Keratinocyte (primary cell): ENCODE measurements around the gene RTL1. TPM values are rescaled to one million over a fixed set of nuclear protein-coding genes. Genes with fewer than 3 reads are reported as not detected.

Experiments
- DNase-seq: peaks from one replicate; pipeline ENCODE4 v3.0.0-alpha.2; 2011; ENCODE audit warnings: low read depth, missing footprints, low spot score
- FAIRE-seq: peaks from 2 replicates; lab custom pipeline; 2011; peaks lifted over from hg19 to GRCh38; lab: Jason Lieb, UNC
- H2AFZ ChIP-seq: 2 replicates; pipeline ENCODE4 v1.6.0; 2012; ENCODE audit warnings: low read length, control low read depth, inconsistent platforms; ENCODE audit not compliant: control insufficient read depth
- H3K27ac ChIP-seq: 2 replicates; pipeline ENCODE4 v1.5.1; 2011; ENCODE audit warnings: low read length; ENCODE audit not compliant: control insufficient read depth, insufficient read depth
- H3K27me3 ChIP-seq: 3 replicates; pipeline ENCODE4 v1.6.0; 2011; ENCODE audit warnings: low read length; ENCODE audit not compliant: control insufficient read depth, insufficient read depth; ENCODE audit errors: extremely low read depth
- H3K36me3 ChIP-seq, 2 experiments: 2 replicates in 1 of 2; 3 replicates in 1 of 2; pipeline ENCODE4 v1.5.1; 2011; ENCODE audit warnings: low read length in 2 of 2, mild to moderate bottlenecking in 1 of 2; ENCODE audit not compliant: control insufficient read depth in 2 of 2, insufficient read depth in 2 of 2; ENCODE audit errors: extremely low read depth in 1 of 2
- H3K4me1 ChIP-seq: 3 replicates; pipeline ENCODE4 v1.5.1; 2011; ENCODE audit warnings: low read length; ENCODE audit not compliant: control insufficient read depth, insufficient read depth; ENCODE audit errors: extremely low read depth
- H3K4me2 ChIP-seq: 3 replicates; pipeline ENCODE4 v1.6.0; 2011; ENCODE audit warnings: low read depth, low read length; ENCODE audit not compliant: control insufficient read depth, insufficient read depth; ENCODE audit errors: extremely low read depth
- H3K4me3 ChIP-seq, 3 experiments: fragments of 200-600 bp in 1 of 3; sonication (generic) in 1 of 3; 2 replicates in 2 of 3; 3 replicates in 1 of 3; pipeline ENCODE4 v1.5.1; 2011 to 2016; ENCODE audit warnings: low read length in 3 of 3, mild to moderate bottlenecking in 3 of 3, control low read depth in 2 of 3, inconsistent platforms in 1 of 3, low read depth in 1 of 3, mixed read lengths in 1 of 3, mixed run types in 1 of 3, moderate library complexity in 1 of 3; ENCODE audit not compliant: control insufficient read depth in 2 of 3, insufficient read depth in 2 of 3; ENCODE audit errors: extremely low read depth in 1 of 3
- H3K79me2 ChIP-seq: 2 replicates; pipeline ENCODE4 v1.6.0; 2012; ENCODE audit warnings: low read length; ENCODE audit not compliant: control insufficient read depth, insufficient read depth
- H3K9ac ChIP-seq: 3 replicates; pipeline ENCODE4 v1.6.0; 2011; ENCODE audit warnings: low read length; ENCODE audit not compliant: control insufficient read depth, insufficient read depth; ENCODE audit errors: extremely low read depth
- H3K9me1 ChIP-seq: 3 replicates; pipeline ENCODE4 v1.6.0; 2011; ENCODE audit warnings: low read length; ENCODE audit not compliant: control insufficient read depth, insufficient read depth; ENCODE audit errors: extremely low read depth
- H3K9me3 ChIP-seq: 2 replicates; pipeline ENCODE4 v1.5.1; 2012; ENCODE audit warnings: low read depth, low read length; ENCODE audit not compliant: control insufficient read depth
- H4K20me1 ChIP-seq: 3 replicates; pipeline ENCODE4 v1.6.0; 2011; ENCODE audit warnings: low read length; ENCODE audit not compliant: control insufficient read depth, insufficient read depth; ENCODE audit errors: extremely low read depth
- EZH2 ChIP-seq: IDR thresholded peaks from one replicate; pipeline ENCODE4 v1.6.1; 2012; ENCODE audit warnings: inconsistent platforms, mild to moderate bottlenecking, low read length, moderate library complexity
- dilution Hi-C: fragments of 300-500 bp; cut with MboI; formaldehyde crosslinking; loops from one replicate; pipeline ENCODE4 v1.7.0; 2020; ENCODE audit warnings: low sequenced_read_pairs; ENCODE audit not compliant: extremely low pct_ligation_motif_present
- polyA plus RNA-seq, 5 experiments: library from polyadenylated mRNA; depleted of rRNA in 3 of 5; stranded (reverse) in 3 of 5; stranded (forward) in 1 of 5; unstranded in 1 of 5; fragments of >200 nt; gene quantifications; 1 replicate in 1 of 5; 2 replicates in 3 of 5; 3 replicates in 1 of 5; pipeline versions ENCODE4 v1.2.1 to v1.2.3, GENCODE V29; 2011 to 2012; ENCODE audit warnings: missing spikeins in 2 of 5, low read depth in 1 of 5, low replicate concordance in 1 of 5
- TF ChIP-seq, protein P1 (sequence below), 3 experiments: IDR thresholded peaks in 1 of 3; conservative IDR thresholded peaks in 1 of 3; optimal IDR thresholded peaks in 1 of 3; 2 replicates in 2 of 3; 3 replicates in 1 of 3; pipeline versions ENCODE3 to v1.5.1; 2011; ENCODE audit warnings: low read length in 3 of 3, mild to moderate bottlenecking in 3 of 3, moderate library complexity in 2 of 3, control low read depth in 1 of 3, inconsistent platforms in 1 of 3; ENCODE audit not compliant: insufficient read depth in 2 of 3; ENCODE audit errors: extremely low read depth in 1 of 3

Gene RTL1
- polyA plus RNA-seq, 1 donor (not counting 4 experiments of a cell fraction or from before 2014, with no cell fraction given), result not detected

- no peak overlapping the region for H3K4me2 ChIP-seq
- no peaks in the 10 kb centered on the region for H4K20me1 ChIP-seq
- no peak overlapping the region for H2AFZ ChIP-seq
- dilution Hi-C loops, result no loop called here
- FAIRE-seq, result no peak
- no peaks in the 10 kb centered on the region for H3K9me1 ChIP-seq
- no peak for TF ChIP-seq EZH2
- TF ChIP-seq, protein P1, sequence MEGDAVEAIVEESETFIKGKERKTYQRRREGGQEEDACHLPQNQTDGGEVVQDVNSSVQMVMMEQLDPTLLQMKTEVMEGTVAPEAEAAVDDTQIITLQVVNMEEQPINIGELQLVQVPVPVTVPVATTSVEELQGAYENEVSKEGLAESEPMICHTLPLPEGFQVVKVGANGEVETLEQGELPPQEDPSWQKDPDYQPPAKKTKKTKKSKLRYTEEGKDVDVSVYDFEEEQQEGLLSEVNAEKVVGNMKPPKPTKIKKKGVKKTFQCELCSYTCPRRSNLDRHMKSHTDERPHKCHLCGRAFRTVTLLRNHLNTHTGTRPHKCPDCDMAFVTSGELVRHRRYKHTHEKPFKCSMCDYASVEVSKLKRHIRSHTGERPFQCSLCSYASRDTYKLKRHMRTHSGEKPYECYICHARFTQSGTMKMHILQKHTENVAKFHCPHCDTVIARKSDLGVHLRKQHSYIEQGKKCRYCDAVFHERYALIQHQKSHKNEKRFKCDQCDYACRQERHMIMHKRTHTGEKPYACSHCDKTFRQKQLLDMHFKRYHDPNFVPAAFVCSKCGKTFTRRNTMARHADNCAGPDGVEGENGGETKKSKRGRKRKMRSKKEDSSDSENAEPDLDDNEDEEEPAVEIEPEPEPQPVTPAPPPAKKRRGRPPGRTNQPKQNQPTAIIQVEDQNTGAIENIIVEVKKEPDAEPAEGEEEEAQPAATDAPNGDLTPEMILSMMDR (optimal IDR thresholded peaks at IDR 0.05 in 1 of 3, IDR thresholded peaks at IDR 0.05 in 1 of 3, conservative IDR thresholded peaks at IDR 0.05 in 1 of 3; ENCODE audit: extremely low read depth in 1 of 3, insufficient read depth in 2 of 3, low read length in 3 of 3), result no peak
- no peak overlapping the region for H3K27ac ChIP-seq
- no peaks in the 10 kb centered on the region for H3K36me3 ChIP-seq
- no peak for DNase-seq
- H3K4me3 ChIP-seq, result no peak overlapping the region
- H3K79me2 ChIP-seq, result no peaks in the 10 kb centered on the region
- H3K9ac ChIP-seq, result no peak overlapping the region
- no peaks in the 10 kb centered on the region for H3K9me3 ChIP-seq
- H3K4me1 ChIP-seq, result no peaks in the 10 kb centered on the region
- H3K27me3 ChIP-seq, result no peaks in the 10 kb centered on the region
Observed at GRCh38 chr14:100858838-100859220, 44.7 kb downstream of the RTL1 start.

DNA sequence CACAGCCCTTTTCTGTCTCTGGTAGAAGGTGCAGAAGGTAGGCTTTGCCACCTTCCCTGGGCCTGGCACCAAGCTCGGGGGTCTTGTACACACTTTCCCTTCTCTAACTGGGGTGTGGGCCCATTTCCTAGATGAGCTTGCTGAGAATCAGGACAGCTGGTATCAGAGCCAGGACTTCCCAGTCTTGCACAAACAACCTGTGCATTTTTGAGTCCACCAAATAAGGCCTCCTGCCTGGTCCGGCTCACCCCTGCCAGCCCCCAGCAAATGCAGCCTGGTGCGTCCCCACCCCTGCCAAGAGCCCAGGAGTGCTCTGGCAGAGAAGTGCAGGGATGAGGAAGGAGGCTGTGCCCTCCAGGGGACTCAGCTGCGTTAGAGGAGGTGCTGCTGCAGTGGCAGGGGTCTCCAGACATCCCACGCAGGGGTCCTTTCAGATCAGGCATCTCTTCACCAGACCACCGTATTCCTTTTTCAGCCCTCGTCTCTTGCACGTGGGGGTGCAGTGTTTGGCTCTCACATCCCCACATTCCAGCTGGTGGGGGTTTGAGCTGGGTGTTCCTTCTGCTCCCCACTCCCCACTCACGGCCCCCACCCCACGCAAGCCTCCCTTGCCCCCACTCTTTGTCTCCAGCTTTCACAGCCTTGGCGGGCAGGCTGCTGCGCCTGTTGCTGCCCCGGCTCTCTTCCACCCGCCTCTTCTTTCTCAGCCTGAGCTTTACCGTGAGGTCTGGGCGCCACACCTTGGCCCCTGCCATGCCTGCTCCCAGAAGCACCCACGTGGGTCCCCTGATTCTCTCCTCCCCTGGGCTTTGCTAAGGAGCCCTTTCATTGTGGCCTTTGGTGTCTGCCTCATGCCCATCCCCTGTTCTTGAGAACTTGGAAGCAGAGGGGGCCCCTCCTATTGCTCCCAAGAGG lies 45.3 kb downstream of the RTL1 start:
- TF ChIP-seq, protein P1 (optimal IDR thresholded peaks at IDR 0.05 in 1 of 3, IDR thresholded peaks at IDR 0.05 in 1 of 3, conservative IDR thresholded peaks at IDR 0.05 in 1 of 3; ENCODE audit: extremely low read depth in 1 of 3, insufficient read depth in 2 of 3, low read length in 3 of 3), result no peak
- no peak for TF ChIP-seq EZH2
- Histone ChIP-seq H3K27me3 (no peaks in the 10 kb centered on the region), H3K79me2 (no peaks in the 10 kb centered on the region), H4K20me1 (no peaks in the 10 kb centered on the region), H3K27ac (no peak overlapping the region), H2AFZ (no peak overlapping the region), H3K9ac (no peak overlapping the region), H3K4me3 (no peak overlapping the region), H3K4me1 (no peaks in the 10 kb centered on the region), H3K9me3 (no peaks in the 10 kb centered on the region), H3K4me2 (no peak overlapping the region), H3K9me1 (no peaks in the 10 kb centered on the region), H3K36me3 (no peaks in the 10 kb centered on the region)
- dilution Hi-C loops, result no loop called here
- no peak for DNase-seq
- FAIRE-seq, result no peak
